HepG2 (cell line): Measurements from ENCODE around the gene RAB23. TPM values are rescaled to one million over a fixed set of nuclear protein-coding genes. Genes with fewer than 3 reads are reported as not detected.

Experiments used
- FIP1L1 ChIP-seq: fragments of 200-400 bp; formaldehyde crosslinking; IDR thresholded peaks from 2 replicates; pipeline ENCODE4 v1.6.1; 2018; ENCODE audit warnings: low read depth, mild to moderate bottlenecking, low read length, moderate library complexity, borderline replicate concordance; ENCODE audit not compliant: insufficient read depth
- HNRNPK ChIP-seq: fragments of 200-400 bp; formaldehyde crosslinking; IDR thresholded peaks from 2 replicates; pipeline ENCODE4 v1.6.1; 2018; ENCODE audit warnings: low read length, low read depth, moderate library complexity, mild to moderate bottlenecking; ENCODE audit not compliant: poor library complexity, severe bottlenecking
- IKZF1 ChIP-seq: fragments of 450-650 bp; IDR thresholded peaks from 2 replicates; pipeline ENCODE4 v1.7.1; 2016
- KAT2B ChIP-seq: fragments of 150-350 bp; IDR thresholded peaks from 2 replicates; pipeline ENCODE4 v1.6.1; 2014; ENCODE audit warnings: low read depth, low read length, borderline replicate concordance
- KMT2A ChIP-seq: sonication (generic); formaldehyde crosslinking; IDR thresholded peaks from 2 replicates; pipeline ENCODE4 v1.4.0; 2020; ENCODE audit warnings: missing genetic modification reagents
- MEF2D ChIP-seq: sonication (generic); formaldehyde crosslinking; IDR thresholded peaks from 2 replicates; pipeline ENCODE4 v1.5.1; 2020; ENCODE audit warnings: mild to moderate bottlenecking, missing genetic modification reagents
- MLLT10 ChIP-seq: sonication (generic); formaldehyde crosslinking; IDR thresholded peaks from 2 replicates; pipeline ENCODE4 v1.4.0; 2020; ENCODE audit warnings: missing genetic modification reagents
- MNT ChIP-seq: fragments of 450-650 bp; IDR thresholded peaks from 2 replicates; pipeline ENCODE4 v1.6.1; 2016
- POLR2G ChIP-seq: fragments of 200-400 bp; formaldehyde crosslinking; IDR thresholded peaks from 2 replicates; pipeline ENCODE4 v1.6.1; 2018; ENCODE audit warnings: mild to moderate bottlenecking, low read depth, low read length, moderate library complexity
- SIN3A ChIP-seq: IDR thresholded peaks from 2 replicates; pipeline ENCODE4 v1.6.1; 2011; ENCODE audit warnings: low read depth, mild to moderate bottlenecking, control low read depth, low read length, borderline replicate concordance
- SNAI1 ChIP-seq: sonication (generic); formaldehyde crosslinking; IDR thresholded peaks from 2 replicates; pipeline ENCODE4 v1.5.0; 2020; ENCODE audit warnings: mild to moderate bottlenecking, missing genetic modification reagents, borderline replicate concordance
- TCF7 ChIP-seq: sonication (generic); IDR thresholded peaks from 2 replicates; pipeline ENCODE4 v1.6.1; 2016; ENCODE audit warnings: antibody characterized with exemption, low read depth
- TFAP4 ChIP-seq: sonication (generic); IDR thresholded peaks from 2 replicates; pipeline ENCODE4 v1.6.1; 2016; ENCODE audit warnings: low read depth, borderline replicate concordance
- YEATS2 ChIP-seq: sonication (generic); formaldehyde crosslinking; IDR thresholded peaks from 2 replicates; pipeline ENCODE4 v1.4.0; 2020; ENCODE audit warnings: missing genetic modification reagents, borderline replicate concordance
- ZBTB3 ChIP-seq: sonication (generic); formaldehyde crosslinking; IDR thresholded peaks from 2 replicates; pipeline ENCODE4 v1.4.0; 2020; ENCODE audit warnings: low read depth, mild to moderate bottlenecking, moderate library complexity, missing genetic modification reagents, borderline replicate concordance
- ZBTB39 ChIP-seq: sonication (generic); formaldehyde crosslinking; IDR thresholded peaks from 2 replicates; pipeline ENCODE4 v1.5.0; 2020; ENCODE audit warnings: missing genetic modification reagents
- ZFP41 ChIP-seq: sonication (generic); formaldehyde crosslinking; IDR thresholded peaks from 2 replicates; pipeline ENCODE4 v1.4.0; 2020; ENCODE audit warnings: mild to moderate bottlenecking, missing genetic modification reagents, borderline replicate concordance
- ZNF432 ChIP-seq: sonication (generic); formaldehyde crosslinking; IDR thresholded peaks from 2 replicates; pipeline ENCODE4 v1.5.0; 2020; ENCODE audit warnings: missing genetic modification reagents, mild to moderate bottlenecking, borderline replicate concordance
- ZNF557 ChIP-seq: sonication (generic); formaldehyde crosslinking; IDR thresholded peaks from 2 replicates; pipeline ENCODE4 v1.4.0; 2020; ENCODE audit warnings: missing genetic modification reagents
- ZNF562 ChIP-seq: sonication (generic); formaldehyde crosslinking; IDR thresholded peaks from 2 replicates; pipeline ENCODE4 v1.8.0; 2022; ENCODE audit warnings: missing genetic modification reagents, borderline replicate concordance
- ZSCAN21 ChIP-seq: sonication (generic); formaldehyde crosslinking; IDR thresholded peaks from 2 replicates; pipeline ENCODE4 v1.8.0; 2022; ENCODE audit warnings: mild to moderate bottlenecking, missing genetic modification reagents, moderate library complexity, borderline replicate concordance
- polyA plus RNA-seq, 8 experiments: library from polyadenylated mRNA; depleted of rRNA in 3 of 8; stranded (reverse) in 7 of 8; unstranded in 1 of 8; fragments of >200 nt; fragmentation: Illumina TruSeq in 4 of 8; extraction: Trizol in 4 of 8; gene quantifications; 2 replicates each; pipeline versions ENCODE4 v1.2.1 to v1.2.3, GENCODE V29; 2011 to 2016; ENCODE audit warnings: low read depth in 4 of 8, missing spikeins in 1 of 8, mixed read lengths in 1 of 8; ENCODE audit not compliant: insufficient read depth in 1 of 8
- total RNA-seq, 5 experiments: library from RNA; depleted of rRNA; stranded (reverse); fragments of >200 nt; fragmentation: Illumina TruSeq; extraction: Trizol; gene quantifications; 2 replicates each; pipeline ENCODE4 v1.2.3, GENCODE V29; 2016; ENCODE audit warnings: low read depth in 1 of 5
- TF ChIP-seq, protein P1 (sequence below): sonication (generic); formaldehyde crosslinking; IDR thresholded peaks from 2 replicates; pipeline ENCODE4 v1.5.0; 2020; ENCODE audit warnings: missing genetic modification reagents, mild to moderate bottlenecking, borderline replicate concordance

Gene RAB23
- total and polyA plus RNA-seq, 2 of the 13 experiments (the other 11 are each of a cell fraction or from before 2014, with no cell fraction given) = 5.5 to 16.4 TPM

- TF ChIP-seq MNT (no peak), TFAP4 (peak; percentile 87; the same call in 1 of the 2 replicates), KMT2A (CRISPR knock-in tag) (peak; percentile 94), KAT2B (no peak), ZNF432 (CRISPR knock-in tag) (peak; percentile 37; the same call in 1 of the 2 replicates), ZBTB39 (CRISPR knock-in tag) (0 out of 2 replicates have a peak, but pooled peaks have one; percentile 76), MEF2D (CRISPR knock-in tag) (peak; percentile 46; the same call in 1 of the 2 replicates), ZFP41 (CRISPR knock-in tag) (no peak; the same call in 1 of the 2 replicates), ZNF562 (CRISPR knock-in tag) (no peak), HNRNPK (peak; percentile 90), SIN3A (0 out of 2 replicates have a peak, but pooled peaks have one; percentile 54), IKZF1 (no peak), MLLT10 (CRISPR knock-in tag) (0 out of 2 replicates have a peak, but pooled peaks have one; percentile 18), YEATS2 (CRISPR knock-in tag) (peak; percentile 29), TCF7 (no peak), ZSCAN21 (CRISPR knock-in tag) (peak; percentile 92), ZBTB3 (peak; percentile 71; the same call in 1 of the 2 replicates), SNAI1 (CRISPR knock-in tag) (peak; percentile 96), ZNF557 (peak; percentile 93), POLR2G (peak; percentile 94), FIP1L1 (peak; percentile 85; the same call in 1 of the 2 replicates)
- TF ChIP-seq, protein P1, sequence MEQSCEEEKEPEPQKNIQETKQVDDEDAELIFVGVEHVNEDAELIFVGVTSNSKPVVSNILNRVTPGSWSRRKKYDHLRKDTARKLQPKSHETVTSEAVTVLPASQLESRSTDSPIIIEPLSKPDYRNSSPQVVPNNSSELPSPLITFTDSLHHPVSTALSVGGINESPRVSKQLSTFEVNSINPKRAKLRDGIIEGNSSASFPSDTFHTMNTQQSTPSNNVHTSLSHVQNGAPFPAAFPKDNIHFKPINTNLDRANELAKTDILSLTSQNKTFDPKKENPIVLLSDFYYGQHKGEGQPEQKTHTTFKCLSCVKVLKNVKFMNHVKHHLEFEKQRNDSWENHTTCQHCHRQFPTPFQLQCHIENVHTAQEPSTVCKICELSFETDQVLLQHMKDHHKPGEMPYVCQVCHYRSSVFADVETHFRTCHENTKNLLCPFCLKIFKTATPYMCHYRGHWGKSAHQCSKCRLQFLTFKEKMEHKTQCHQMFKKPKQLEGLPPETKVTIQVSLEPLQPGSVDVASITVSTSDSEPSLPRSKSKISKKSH (CRISPR knock-in tag) = peak; percentile 68; the same call in 1 of the 2 replicates
Observed at GRCh38 chr6:57172136-57173055, 49.7 kb downstream of the RAB23 start, which contains the start of gene BAG2 (continued).
